ENCODE results near the gene RASL12.
"Not testable (repeated sequence)": the region's sequence is repeated elsewhere in the genome, so short reads cannot be mapped to it uniquely, and the experiment has no call there.

The RASL12 gene, protein sequence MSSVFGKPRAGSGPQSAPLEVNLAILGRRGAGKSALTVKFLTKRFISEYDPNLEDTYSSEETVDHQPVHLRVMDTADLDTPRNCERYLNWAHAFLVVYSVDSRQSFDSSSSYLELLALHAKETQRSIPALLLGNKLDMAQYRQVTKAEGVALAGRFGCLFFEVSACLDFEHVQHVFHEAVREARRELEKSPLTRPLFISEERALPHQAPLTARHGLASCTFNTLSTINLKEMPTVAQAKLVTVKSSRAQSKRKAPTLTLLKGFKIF

DNA sequence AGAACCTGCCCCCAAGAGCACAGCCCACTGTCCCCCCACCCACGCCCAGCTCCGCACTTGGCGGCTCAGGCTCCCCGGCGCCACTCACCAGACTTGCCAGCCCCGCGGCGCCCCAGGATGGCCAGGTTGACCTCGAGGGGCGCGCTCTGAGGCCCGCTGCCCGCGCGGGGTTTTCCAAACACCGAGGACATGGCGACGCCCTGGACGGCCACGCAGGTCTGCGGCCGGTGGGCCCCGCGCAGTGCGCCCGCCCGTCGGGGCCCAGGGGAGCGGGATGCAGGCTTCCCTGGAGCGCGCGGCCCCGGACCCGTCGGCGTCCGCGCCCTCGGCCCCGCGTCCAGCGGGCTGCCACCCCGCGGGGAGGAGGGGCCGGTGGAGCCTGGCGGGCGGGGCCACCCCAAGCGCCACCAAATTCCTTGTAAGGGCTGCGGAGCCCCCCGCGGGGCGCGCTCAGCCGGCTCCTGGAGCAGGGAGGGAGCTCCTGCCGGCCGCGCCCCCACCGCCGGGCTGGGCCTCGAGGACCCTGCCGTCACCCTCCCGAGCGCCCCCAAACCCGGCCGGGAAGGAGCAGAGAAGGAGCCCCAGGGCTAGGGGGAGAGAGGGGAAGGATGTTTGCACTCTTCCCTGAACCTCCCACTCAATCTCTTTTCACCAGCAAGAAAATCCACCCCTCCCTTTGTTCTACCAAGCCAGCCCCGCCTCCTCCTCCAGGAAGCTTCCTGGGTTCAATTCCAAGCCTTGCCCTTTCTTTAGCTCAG lies at the start of gene RASL12:
RASL12 (minus strand) TSS at position 347 of the 758 bp plus-strand sequence; CDS start at position 191, 156 bp downstream.
- DNase-seq (ENCODE audit: low read depth): no peak

DNA sequence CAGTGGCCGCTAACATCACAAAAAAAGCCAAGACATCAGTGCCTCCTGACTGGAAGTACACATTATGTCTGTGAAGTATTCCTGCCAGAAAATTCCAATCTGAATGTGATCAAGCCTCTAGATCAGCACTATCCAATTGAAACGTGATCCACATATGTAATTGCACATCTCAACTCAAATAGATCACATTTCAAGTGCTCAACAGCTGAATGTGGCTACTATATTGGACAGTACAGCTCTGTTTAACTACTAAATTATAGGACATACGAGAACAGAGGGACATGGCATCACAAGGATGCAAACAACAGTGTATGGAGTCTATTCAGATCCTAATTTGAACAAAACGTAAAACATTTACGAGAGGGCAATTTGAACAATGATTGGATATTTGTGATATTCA lies 47.8 kb upstream of the RASL12 start:
- DNase-seq (ENCODE audit: low read depth): no peak

DNA sequence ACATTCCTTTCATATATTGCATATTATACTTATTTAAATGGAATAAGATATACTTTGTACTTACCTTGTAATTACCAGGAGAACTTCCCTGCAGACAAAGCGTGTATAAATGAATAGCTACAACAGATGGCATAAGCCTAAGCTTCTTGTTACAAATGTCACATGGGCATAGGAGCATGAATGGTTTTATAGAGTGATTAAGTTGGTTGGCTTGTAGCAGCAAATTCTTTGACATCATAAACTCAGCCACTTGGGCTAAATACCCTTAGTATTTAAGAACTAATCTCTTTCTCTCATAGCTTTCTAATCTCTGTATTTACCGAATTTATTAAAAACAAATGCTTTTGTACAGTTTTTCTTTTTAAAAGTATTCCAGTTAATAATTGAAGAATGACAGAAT lies 47.3 kb upstream of the RASL12 start, which contains the start of gene UBAP1L:
UBAP1L (minus strand) TSS at position 115 of the 400 bp plus-strand sequence. CDS start 8,985 bp downstream, outside the sequence.
- DNase-seq (ENCODE audit: low read depth): no peak

- DNase-seq (ENCODE audit: low read depth): no peak
Measured at GRCh38 chr15:65110676-65111292, 43.0 kb upstream of the RASL12 start.

- no peak for DNase-seq (ENCODE audit: low read depth)
Measured at GRCh38 chr15:65106011-65106590, 38.3 kb upstream of the RASL12 start.

DNA sequence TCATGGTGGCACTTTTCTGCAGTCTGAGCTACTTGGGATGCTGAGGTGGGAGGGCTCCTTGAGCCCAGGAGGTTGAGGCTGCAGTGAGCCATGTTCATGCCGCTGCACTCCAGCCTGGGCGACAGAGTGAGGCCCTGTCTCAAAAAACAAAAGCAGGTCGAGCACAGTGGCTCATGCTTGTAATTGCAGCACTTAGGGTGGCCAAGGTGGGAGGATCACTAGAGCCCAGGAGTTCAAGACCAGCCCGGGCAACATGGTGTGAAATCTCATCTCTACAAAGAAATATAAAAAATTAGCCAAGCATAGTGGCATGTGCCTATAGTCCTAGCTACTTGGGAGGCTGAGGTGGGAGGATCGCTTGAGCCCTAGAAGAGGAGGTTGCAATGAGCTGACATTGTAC lies 37.2 kb upstream of the RASL12 start:
- no peak for DNase-seq (ENCODE audit: low read depth)

- DNase-seq (ENCODE audit: low read depth): no peak
Measured at GRCh38 chr15:65102912-65103311, 35.1 kb upstream of the RASL12 start.

DNA sequence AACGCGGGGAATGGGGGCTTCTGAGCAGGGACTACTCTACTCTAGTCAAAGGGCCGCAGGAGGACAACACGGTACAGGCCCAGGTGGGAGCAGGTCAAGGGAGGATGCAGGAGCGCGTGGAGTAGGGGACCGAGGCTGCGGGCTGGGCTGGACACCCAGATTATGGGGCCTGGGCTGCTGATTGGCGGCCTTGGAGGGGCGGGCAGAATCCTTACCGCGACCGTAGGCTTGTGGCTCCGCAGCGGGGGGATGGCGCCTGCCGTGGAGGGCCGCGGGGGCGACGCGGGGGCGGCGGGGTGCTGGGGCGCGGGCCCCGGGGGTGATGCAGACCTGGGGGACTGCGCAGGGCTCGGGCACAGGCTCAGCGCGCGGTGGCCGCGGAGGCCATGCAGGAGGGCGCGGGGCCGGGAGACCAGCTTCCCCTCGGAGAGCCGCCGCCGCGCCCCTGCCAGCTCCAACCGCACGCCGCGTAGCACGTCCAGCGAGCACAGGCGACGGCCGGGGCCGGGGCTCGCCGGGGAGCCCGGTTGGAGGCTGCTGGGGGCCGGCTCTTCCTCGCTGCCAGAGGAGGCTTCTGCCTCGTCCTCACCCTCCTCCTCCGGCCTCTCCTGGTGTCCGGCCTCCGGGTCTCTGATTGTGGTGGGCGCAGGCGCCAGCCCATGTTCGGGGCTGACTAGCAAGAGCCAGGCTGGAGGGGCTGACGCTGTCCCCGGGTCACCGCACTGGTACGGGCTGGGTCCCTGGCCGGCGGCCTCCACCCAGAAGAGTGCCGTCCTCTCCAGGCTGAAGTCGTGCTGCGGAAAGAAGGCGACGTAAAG lies 34.3 kb upstream of the RASL12 start:
- DNase-seq (ENCODE audit: low read depth): no peak

DNA sequence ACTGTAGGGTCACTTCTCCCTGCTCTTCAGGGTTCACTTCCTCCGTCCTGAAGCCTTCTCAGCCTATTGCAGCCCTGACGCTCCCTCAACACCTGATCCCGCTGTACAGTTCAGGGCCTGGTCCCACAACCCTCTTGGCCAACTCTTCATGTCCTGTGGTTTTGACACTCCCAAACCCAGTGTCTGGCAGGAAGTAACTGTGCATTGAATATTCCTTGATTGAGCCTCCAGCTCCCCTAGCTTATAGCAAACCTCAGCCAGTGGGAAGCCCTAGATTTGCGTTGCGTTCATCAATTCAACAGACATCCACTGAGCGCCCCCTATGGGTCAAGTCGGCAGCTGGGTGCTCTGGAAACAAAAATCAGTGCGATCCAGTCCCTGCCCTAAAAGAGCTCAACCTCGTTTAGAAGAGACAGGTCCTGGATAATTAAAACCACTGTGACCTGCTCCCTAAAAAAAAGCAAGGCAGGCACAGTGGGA lies 33.7 kb upstream of the RASL12 start:
- DNase-seq (ENCODE audit: low read depth): no peak

DNA sequence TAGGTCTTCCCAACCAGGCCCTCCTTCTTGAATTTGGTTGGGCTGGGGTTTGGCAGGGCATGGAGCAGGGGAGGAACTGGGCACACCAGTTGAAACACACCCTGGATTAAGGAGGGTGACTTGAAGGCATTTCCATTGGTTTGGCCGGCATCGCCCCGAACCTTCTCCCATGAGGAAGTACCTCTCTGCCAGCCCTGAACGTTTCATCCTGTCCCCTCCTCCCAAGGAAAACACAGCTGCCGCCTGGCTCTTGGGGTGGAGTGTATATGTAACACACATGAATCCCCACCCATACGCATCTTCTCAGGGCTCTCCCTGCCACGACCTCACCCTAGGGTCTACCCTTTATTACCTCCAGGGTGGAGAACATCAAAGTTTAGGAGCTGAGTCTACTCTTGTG lies 32.7 kb upstream of the RASL12 start:
- DNase-seq (ENCODE audit: low read depth): no peak

DNA sequence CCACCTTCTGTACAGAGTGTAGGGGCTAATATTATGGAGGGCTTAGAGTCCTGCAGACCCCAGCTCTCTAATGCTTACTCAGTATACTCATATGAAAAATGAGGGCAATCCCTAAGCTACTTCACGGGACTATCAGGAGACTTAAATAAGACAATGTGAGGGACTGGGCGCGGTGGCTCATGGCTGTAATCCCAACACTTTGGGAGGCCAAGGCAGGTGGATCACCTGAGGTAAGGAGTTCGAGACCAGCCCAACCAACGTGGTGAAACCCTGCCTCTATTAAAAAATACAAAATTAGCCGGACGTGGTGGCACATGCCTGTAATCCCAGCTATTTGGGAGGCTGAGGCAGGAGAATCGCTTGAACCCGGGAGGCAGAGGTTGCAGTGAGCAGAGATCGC lies 32.0 kb upstream of the RASL12 start:
- not testable (repeated sequence) for DNase-seq (ENCODE audit: low read depth)

- no peak for DNase-seq (ENCODE audit: low read depth)
Measured at GRCh38 chr15:65099336-65099735, 31.5 kb upstream of the RASL12 start.

DNA sequence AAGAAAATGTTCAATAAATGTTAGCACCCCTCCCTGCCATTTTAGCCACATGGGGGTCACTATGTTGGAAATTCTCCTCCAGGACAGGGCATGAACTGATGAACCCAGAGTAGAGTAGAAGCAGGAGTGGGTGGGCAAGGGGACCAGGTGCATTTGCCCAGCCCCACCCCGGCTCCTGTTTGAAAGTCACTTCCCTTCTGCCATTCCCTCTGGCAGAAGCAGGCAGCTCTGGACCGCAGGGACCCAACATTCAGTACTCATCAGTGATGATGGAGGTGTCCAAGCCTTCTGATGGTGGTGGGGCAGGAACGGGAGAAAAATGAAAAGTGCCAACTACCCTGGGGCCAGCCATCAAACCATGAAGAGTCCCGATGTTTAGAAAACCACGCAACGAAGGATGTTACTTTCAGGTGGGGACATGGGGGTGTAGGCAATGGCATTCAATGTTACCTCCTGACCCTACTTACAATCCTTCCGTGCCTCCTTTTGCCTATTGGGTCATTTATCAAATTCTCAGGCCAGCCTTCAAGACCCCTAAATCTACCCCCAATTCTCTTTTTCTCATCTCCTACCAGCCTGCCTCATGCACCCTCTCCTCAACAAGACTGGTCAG lies 30.0 kb upstream of the RASL12 start:
- DNase-seq (ENCODE audit: low read depth): no peak

- no peak for DNase-seq (ENCODE audit: low read depth)
Measured at GRCh38 chr15:65096481-65097385, 28.9 kb upstream of the RASL12 start.

DNA sequence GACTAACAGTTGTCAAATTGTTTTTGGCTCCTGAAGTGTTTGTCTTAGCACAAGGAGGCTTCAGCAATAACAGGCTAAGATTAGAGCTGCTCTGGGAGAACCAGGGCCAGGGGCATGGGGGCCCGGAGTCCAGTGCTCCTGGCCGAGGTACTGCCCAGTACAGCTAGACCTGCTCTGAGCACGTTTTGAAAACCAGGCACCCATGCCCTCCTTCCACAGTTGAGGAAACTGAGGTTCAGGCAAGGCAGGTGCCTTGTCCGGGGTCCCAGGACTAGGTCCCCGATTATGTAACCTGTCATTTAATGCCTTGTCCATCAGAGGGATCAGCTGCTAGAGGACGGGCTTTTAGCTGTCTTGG lies 27.9 kb upstream of the RASL12 start:
- DNase-seq (ENCODE audit: low read depth): no peak

DNA sequence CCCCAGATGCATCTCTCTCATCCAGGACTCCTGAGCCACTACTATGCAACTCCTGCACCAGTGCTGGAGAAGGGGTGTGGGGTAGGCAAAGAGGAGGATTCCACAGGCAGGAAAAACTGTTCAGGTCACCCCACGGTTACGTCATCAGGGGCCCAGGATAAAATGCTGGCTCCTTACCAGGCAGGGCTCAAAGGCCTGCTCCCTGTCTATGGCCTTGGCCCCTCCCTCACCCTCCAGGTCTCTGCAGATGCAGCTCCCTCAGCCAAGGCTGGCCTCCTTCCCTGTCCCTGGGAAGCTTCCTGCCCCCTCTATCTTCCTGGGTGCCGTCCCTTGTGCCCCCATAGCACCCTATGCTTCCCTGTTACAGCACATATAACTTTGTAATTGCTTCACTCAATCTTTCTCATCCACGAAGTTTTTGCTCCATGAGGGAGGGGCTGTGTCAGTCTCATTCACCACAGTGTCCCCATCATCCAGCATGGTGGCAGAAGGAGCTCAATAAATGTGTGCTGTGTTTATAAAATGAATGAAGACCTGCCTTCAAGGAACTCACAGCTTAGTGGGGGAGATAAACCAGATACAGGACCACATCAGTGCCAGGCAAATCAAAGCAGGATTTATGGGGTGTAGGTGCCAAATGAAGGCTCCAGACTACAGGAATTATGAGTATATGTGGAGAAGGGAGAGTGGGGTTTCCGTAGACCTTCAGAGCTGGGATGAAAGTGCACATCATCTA lies 27.4 kb upstream of the RASL12 start:
- no peak for DNase-seq (ENCODE audit: low read depth)

- no peak for DNase-seq (ENCODE audit: low read depth)
Measured at GRCh38 chr15:65094294-65094995, 26.7 kb upstream of the RASL12 start.

DNA sequence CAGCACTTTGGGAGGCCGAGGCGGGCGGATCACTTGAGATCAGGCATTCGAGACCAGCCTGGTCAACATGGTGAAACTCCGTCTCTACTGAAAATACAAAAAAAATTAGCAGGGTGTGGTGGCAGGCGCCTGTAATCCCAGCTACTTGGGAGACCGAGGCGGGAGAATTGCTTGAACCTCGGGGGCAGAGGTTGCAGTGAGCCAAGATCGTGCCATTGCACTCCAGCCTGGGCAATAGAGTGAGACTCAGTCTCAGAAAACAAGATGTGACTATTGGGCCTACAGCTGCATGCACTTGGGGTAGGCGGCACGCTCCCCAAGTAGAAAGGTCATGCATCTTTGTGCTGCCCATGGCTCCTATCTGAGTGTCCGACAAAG lies 26.0 kb upstream of the RASL12 start:
- not testable (repeated sequence) for DNase-seq (ENCODE audit: low read depth)

All from HS-5 (cell line).